DMS53 treated with DMSO at 0.1 percent for 48 hours (cell line): ENCODE data around the gene GSX1.
"Not testable (repeated sequence)": the region's sequence is repeated elsewhere in the genome, so short reads cannot be mapped to it uniquely, and the experiment has no call there.

Experiments
- DNase-seq: peaks from one replicate; lab custom pipeline; 2025; ENCODE audit not compliant: unreplicated experiment; lab: John Stamatoyannopoulos, UW

GSX1 gene

GRCh38 chr13:27792393-27793218 lies at the start of gene GSX1:
GSX1 (plus strand) TSS chr13:27792483; CDS start chr13:27792691, 208 bp downstream.
- DNase-seq: peak; percentile 34

- DNase-seq: no peak
These were observed 47.5 kb upstream of the GSX1 start for GRCh38 chr13:27744801-27745200.

GRCh38 chr13:27745301-27745700 lies 47.0 kb upstream of the GSX1 start:
- no peak for DNase-seq

GRCh38 chr13:27748143-27748542 lies 44.1 kb upstream of the GSX1 start:
- DNase-seq: not testable (repeated sequence)

GRCh38 chr13:27751953-27752532 lies 40.2 kb upstream of the GSX1 start:
- no peak for DNase-seq

GRCh38 chr13:27765650-27766049 lies 26.6 kb upstream of the GSX1 start:
- no peak for DNase-seq

GRCh38 chr13:27770809-27771208 lies 21.5 kb upstream of the GSX1 start:
- peak; percentile 74 for DNase-seq

- no peak for DNase-seq
These were observed 19.4 kb upstream of the GSX1 start for GRCh38 chr13:27772651-27773425.

- no peak for DNase-seq
These were observed 18.1 kb upstream of the GSX1 start for GRCh38 chr13:27774169-27774568.

GRCh38 chr13:27774651-27775050 lies 17.6 kb upstream of the GSX1 start:
- no peak for DNase-seq

- DNase-seq: no peak
These were observed 16.3 kb upstream of the GSX1 start for GRCh38 chr13:27775943-27776342.

- no peak for DNase-seq
These were observed 10.1 kb upstream of the GSX1 start for GRCh38 chr13:27782151-27782550.

- no peak for DNase-seq
These were observed 9.2 kb upstream of the GSX1 start for GRCh38 chr13:27783111-27783510.

- no peak for DNase-seq
These were observed 4.0 kb upstream of the GSX1 start for GRCh38 chr13:27788271-27788670.

- no peak for DNase-seq
These were observed 3.2 kb upstream of the GSX1 start for GRCh38 chr13:27789153-27789494.

- DNase-seq: no peak
These were observed 2.6 kb upstream of the GSX1 start for GRCh38 chr13:27789495-27790303.

- no peak for DNase-seq
These were observed 1.8 kb upstream of the GSX1 start for GRCh38 chr13:27790523-27790922.

GRCh38 chr13:27791146-27791900 lies 960 bp upstream of the GSX1 start:
- no peak for DNase-seq

- DNase-seq: no peak
These were observed 336 bp upstream of the GSX1 start for GRCh38 chr13:27791901-27792392.
